ENCODE results near the gene FRMPD2. TPM values are rescaled to one million over a fixed set of nuclear protein-coding genes. Genes with fewer than 3 reads are reported as not detected.

Gene FRMPD2
- total RNA-seq (2022; extraction: Qiagen RNA extraction; ENCODE audit: low read depth): 0.02 to 0.19 TPM (median 0.06 TPM) in 3 of 5 replicates, not detected in the others

GRCh38 chr10:48274636-48275035 lies at the start of gene FRMPD2:
Gene FRMPD2, minus strand, starts transcription at chr10:48274696. Its CDS starts 129 bp downstream, at chr10:48274567.

GRCh38 chr10:48306265-48306869 lies 31.9 kb upstream of the FRMPD2 start, which contains the start of gene MAPK8:
Gene MAPK8, plus strand, starts transcription at chr10:48306677. Its CDS starts 94,984 bp downstream, at chr10:48401661.

Other genes with a start within 250 kb of the FRMPD2 start
- 31.9 to 51.0 TPM (median 41.2 TPM) in 5 replicates for gene MAPK8, start 32.0 kb upstream of the FRMPD2 start, total RNA-seq (2022; extraction: Qiagen RNA extraction; ENCODE audit: low read depth)